Aorta (tissue), 5 donors: ENCODE data around the gene SCML1. TPM values are rescaled to one million over a fixed set of nuclear protein-coding genes. Genes with fewer than 3 reads are reported as not detected.

ENCODE experiments used
- ATAC-seq: fragments of 200-7000 bp; cut with Tn5 transposase; one replicate; pipeline ENCODE4 v1.9.1; 2022; ENCODE audit warnings: moderate library complexity; ENCODE audit not compliant: low FRiP score
- DNase-seq, 2 donors: peaks; one replicate each; pipeline ENCODE4 v3.0.0-alpha.2; 2020
- H3K27ac ChIP-seq, 2 donors: one replicate each; pipeline ENCODE4 v1.5.1; 2013; ENCODE audit warnings: low read length in 2 of 2, mild to moderate bottlenecking in 2 of 2, moderate library complexity in 2 of 2, control low read depth in 1 of 2, inconsistent platforms in 1 of 2, low read depth in 1 of 2
- H3K27me3 ChIP-seq, 2 donors: one replicate each; pipeline ENCODE4 v1.6.1; 2013; ENCODE audit warnings: control low read depth in 1 of 2, low read length in 1 of 2, mild to moderate bottlenecking in 1 of 2, moderate library complexity in 1 of 2; ENCODE audit not compliant: insufficient read depth in 2 of 2, control insufficient read depth in 1 of 2
- H3K36me3 ChIP-seq, 2 donors: one replicate each; pipeline ENCODE4 v1.6.1; 2013; ENCODE audit warnings: control low read depth in 1 of 2, low read length in 1 of 2, mild to moderate bottlenecking in 1 of 2; ENCODE audit not compliant: insufficient read depth in 2 of 2, control insufficient read depth in 1 of 2
- H3K4me1 ChIP-seq, 2 donors: one replicate each; pipeline ENCODE4 v1.6.1; 2013; ENCODE audit warnings: low read length in 2 of 2, control low read depth in 1 of 2, mild to moderate bottlenecking in 1 of 2, moderate library complexity in 1 of 2; ENCODE audit not compliant: insufficient read depth in 2 of 2, control insufficient read depth in 1 of 2
- H3K4me3 ChIP-seq, 2 donors: one replicate each; pipeline ENCODE4 v1.5.1; 2013; ENCODE audit warnings: low read length in 2 of 2, control low read depth in 1 of 2, mild to moderate bottlenecking in 1 of 2
- H3K9me3 ChIP-seq: one replicate; pipeline ENCODE4 v1.6.1; 2013; ENCODE audit warnings: mild to moderate bottlenecking, low read length; ENCODE audit not compliant: control insufficient read depth
- WGBS, 2 donors: extraction: QIAGEN DNeasy Blood & Tissue Kit; methylation state at CpG; one replicate each; pipeline ENCODE4 v1.1.7; 2013; 5-methylcytosine and 5-hydroxymethylcytosine counted together
- intact Hi-C, 2 donors: fragments of 100-400 bp; cut with DNase I; formaldehyde crosslinking; loops; one replicate each; pipeline versions ENCODE4 v1.14.2 to v1.15.0; 2022
- long read RNA-seq, 2 donors: library from polyadenylated mRNA; unstranded; transcript quantifications; one replicate each; pipeline ENCODE4 v2.0.0, GENCODE V29; 2020 to 2021
- polyA plus RNA-seq, 2 donors: library from polyadenylated mRNA; stranded (reverse); fragments of 200-250 nt; gene quantifications; one replicate each; pipeline ENCODE4 v1.2.3, GENCODE V29; 2013
- total RNA-seq, 2 donors: library from RNA; stranded (reverse); fragmentation: NEBNext Ultra II Directional; extraction: Animal tissue kit (Norgen Biotek cat#: 25700); gene quantifications; one replicate each; pipeline ENCODE4 v1.2.1, GENCODE V29; 2021
- donor health status: healthy with polysubstance abuse.
- donor health status: Bipolar disorder and iron deficiency.
- donor health status: DM: no; HTN: no; CAD: no.
- donor health status: DM: no; HTN: no; CAD: no.
- donor health status: DM: yes; HTN: yes; CAD: no.

SCML1 gene, protein sequence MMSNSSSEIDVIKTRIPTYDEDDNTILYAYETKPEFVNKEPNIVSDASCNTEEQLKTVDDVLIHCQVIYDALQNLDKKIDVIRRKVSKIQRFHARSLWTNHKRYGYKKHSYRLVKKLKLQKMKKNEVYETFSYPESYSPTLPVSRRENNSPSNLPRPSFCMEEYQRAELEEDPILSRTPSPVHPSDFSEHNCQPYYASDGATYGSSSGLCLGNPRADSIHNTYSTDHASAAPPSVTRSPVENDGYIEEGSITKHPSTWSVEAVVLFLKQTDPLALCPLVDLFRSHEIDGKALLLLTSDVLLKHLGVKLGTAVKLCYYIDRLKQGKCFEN
- total RNA-seq: 10 to 100 TPM; 13.0 to 16.0 TPM
- 10 to 100 TPM in 1 of 2 donors, 1 to 10 TPM in 1; 5.3 to 14.1 TPM for polyA plus RNA-seq
- long read RNA-seq, donor 1, transcript SCML1-203 (6 exons, 2,679 nt): major isoform, 6 of 46 reads
- long read RNA-seq, donor 1, transcript SCML1-204 (6 exons, 2,704 nt): minor isoform, 5 of 46 reads
- long read RNA-seq, donor 1, partial matches to known transcripts: 0 of 46 reads
- long read RNA-seq, donor 1, other reads (novel, unspliced or antisense): 35 of 46 reads
- long read RNA-seq, donor 2, partial matches to known transcripts: 1 of 6 reads
- long read RNA-seq, donor 2, other reads (novel, unspliced or antisense): 5 of 6 reads

DNA sequence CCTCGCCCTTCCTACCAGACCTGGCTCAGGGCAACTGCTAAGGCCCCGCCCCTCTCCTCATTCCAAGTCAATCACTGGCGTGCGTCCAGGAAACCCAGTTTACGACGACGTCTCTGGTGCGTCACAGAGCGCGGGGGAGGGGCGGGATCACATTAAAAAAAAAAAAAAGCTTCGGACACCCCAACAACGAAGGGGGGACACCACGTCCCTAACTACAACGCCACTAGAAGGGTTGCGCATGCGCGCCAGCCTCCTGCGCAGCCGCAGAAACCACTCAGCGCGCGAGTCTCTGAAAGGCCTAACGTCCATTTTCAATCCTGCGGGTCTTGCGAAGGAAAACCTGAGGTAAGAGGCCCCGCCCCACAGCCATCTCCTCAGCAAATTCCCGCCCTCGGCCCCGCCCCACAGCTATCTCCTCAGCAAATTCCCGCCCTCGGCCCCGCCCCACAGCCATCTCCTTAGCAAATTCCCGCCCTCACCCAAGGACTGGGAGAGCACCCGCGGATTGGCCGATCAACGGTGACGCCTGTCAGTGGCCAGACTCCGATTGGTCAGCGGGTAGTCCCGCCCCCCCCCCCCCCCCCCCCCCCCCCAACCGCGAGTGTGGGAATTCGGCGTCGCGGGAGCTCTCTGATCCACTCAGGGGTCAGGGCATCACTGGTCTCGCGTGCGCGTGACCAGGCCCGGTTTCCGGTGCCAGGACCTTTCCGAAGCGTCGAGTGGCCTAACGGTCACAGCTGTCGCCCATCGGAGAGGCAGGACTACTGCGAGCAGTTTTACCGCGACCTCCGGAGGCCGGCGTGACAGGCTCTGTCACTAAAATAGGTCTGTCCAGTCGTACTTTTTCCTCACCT lies at the start of gene SCML1:
TSS of gene SCML1 (plus strand) at position 638 of the 854 bp plus-strand sequence. CDS start 6,694 bp downstream, outside the sequence.
- Histone ChIP-seq H3K9me3 (no peaks in the 10 kb centered on the region), H3K27ac (peak within 1 kb of the TSS in 1 of 2 donors; percentile 83), H3K27me3 (no peaks in the 10 kb centered on the region), H3K36me3 (no peaks in the 10 kb centered on the region), H3K4me3 (peak within 1 kb of the TSS; percentile 41 to 72), H3K4me1 (no peaks in the 10 kb centered on the region)
- intact Hi-C loops: loop anchor here in 1 of 2 donors (5.0 kb wide), 1 partner anchor 660 kb away; no protein-coding TSS in a partner anchor
- WGBS, 2 donors: 1 to 39% methylated on average over 66 to 67 of the region's 67 CpGs
- DNase-seq (peak; percentile 98), ATAC-seq (peak; percentile 95)

DNA sequence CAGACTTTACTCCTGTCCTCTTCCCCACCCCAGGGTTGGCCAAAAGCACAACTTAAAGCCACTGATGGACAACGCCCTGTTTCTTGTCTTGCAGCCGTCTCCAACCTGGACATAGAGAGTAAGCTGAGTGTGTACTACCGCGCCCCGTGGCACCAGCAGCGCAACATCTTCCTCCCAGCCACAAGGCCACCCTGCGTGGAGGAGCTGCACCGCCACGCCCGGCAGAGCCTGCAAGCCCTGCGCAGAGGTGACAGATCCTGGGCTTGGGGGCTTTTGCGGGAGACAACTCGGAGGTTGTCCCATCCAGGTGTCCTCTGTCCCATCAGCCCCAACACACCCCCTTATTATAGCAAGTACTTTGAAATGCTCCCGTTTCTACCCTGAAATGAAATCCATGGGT lies 49.6 kb upstream of the SCML1 start:
- DNase-seq (no peak), ATAC-seq (no peak)
- H3K4me1 ChIP-seq: peaks cover 0 to 2% of the 10 kb centered on the region in 2 donors
- no peak overlapping the region for H3K27ac ChIP-seq
- WGBS, 2 donors: 91 to 96% methylated on average over 14 of the region's 14 CpGs
- no peaks in the 10 kb centered on the region for H3K27me3 ChIP-seq
- no peaks in the 10 kb centered on the region for H3K9me3 ChIP-seq
- H3K36me3 ChIP-seq: no peaks in the 10 kb centered on the region
- intact Hi-C loops: loop anchor here in 1 of 2 donors (5.0 to 10.0 kb wide), 2 partner anchors 95 to 163 kb away; no protein-coding TSS in a partner anchor
- no peak overlapping the region for H3K4me3 ChIP-seq

DNA sequence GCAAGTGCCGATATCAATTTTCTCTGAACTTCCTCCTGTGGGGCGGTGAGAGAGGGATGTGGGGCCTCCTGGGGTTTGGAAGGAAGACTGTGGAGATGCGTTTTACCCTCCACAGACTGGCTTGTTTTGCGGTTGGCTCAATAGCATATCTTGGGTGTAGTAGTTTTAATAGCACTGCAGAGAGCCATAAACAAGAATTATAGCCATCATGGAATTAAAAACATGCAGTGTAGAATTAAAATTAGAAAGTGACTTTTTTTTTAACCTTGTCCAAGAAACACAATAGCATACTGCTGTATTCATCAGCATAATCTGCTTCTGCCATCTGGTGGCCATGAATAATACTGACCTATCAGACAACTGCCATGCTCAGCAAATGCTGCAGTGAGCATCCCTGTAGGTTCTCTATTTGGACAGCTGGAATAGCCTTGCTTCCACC lies 47.3 kb upstream of the SCML1 start:
- DNase-seq (no peak), ATAC-seq (peak; percentile 89)
- no peaks in the 10 kb centered on the region for H3K27me3 ChIP-seq
- H3K9me3 ChIP-seq: no peaks in the 10 kb centered on the region
- no peaks in the 10 kb centered on the region for H3K36me3 ChIP-seq
- intact Hi-C loops: loop anchor here (2.0 to 10.0 kb wide), 4 partner anchors 98 to 447 kb away; partner anchors contain the start of gene NHS (in 1 of the 2)
- H3K4me3 ChIP-seq: no peak overlapping the region
- WGBS, 2 donors: 2 to 18% methylated on average over 4 of the region's 4 CpGs
- H3K4me1 ChIP-seq: no peaks in the 10 kb centered on the region
- no peak overlapping the region for H3K27ac ChIP-seq

DNA sequence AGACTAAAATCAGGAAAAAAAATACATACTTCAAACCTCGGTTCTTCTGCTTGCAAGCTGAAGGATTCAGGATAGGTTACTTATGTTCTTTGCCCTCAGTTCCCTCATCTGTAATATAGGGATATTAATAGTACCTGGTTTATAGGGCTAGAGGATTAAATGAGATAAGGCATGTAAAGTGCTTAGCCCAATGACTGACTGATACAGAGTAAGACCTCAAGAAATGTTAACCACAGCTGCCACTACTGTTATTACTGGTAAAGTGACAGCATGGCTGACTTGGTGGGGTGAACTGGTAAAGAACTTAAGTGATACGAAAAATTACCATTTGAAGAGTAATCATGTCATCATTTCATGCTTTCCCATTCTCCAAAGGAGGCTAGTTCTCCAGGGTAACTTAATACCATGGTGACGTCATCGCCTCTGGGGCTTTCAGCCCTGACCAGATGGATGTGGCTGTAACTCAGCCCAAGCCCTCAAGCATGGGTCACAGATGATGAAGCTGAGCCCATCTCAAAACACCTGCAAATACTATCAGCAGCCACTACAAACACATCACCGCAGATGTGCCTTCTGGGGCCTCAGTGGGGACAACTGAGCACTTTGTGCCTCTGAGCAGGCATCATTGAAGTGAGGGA lies 44.5 kb upstream of the SCML1 start:
- Histone ChIP-seq H3K4me3 (no peak overlapping the region), H3K36me3 (no peaks in the 10 kb centered on the region), H3K27me3 (no peaks in the 10 kb centered on the region), H3K9me3 (no peaks in the 10 kb centered on the region), H3K27ac (no peak overlapping the region), H3K4me1 (no peaks in the 10 kb centered on the region)
- no peak for DNase-seq
- intact Hi-C loops: loop anchor here in 1 of 2 donors (5.0 kb wide), 1 partner anchor 101 kb away; no protein-coding TSS in a partner anchor
- 58 to 69% methylated on average over 5 of the region's 5 CpGs for WGBS, 2 donors
- no peak for ATAC-seq

DNA sequence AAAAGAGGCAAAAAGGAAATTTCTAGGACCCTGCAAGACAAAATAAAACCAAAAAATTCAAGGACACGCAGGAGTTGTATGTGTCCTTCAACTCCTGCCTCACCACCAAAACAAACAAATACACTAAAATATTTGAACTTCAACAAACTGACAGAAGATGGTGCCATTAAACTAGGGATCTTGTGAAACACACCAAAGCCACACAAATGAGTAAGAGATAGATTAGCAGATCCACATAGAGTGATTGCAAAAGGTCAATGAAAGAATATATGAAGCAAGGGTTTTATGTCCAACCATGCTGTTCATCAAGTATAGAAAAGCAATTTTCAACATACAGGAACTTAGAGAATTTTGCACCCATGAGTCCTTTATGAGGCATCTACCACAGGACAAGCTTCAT lies 40.1 kb upstream of the SCML1 start:
- intact Hi-C loops: no loop called here
- Histone ChIP-seq H3K27ac (no peak overlapping the region), H3K9me3 (no peaks in the 10 kb centered on the region), H3K36me3 (no peaks in the 10 kb centered on the region), H3K4me3 (no peak overlapping the region), H3K4me1 (no peaks in the 10 kb centered on the region), H3K27me3 (no peaks in the 10 kb centered on the region)
- 76 to 81% methylated on average over 1 of the region's 1 CpG for WGBS, 2 donors
- DNase-seq: no peak
- ATAC-seq: no peak

DNA sequence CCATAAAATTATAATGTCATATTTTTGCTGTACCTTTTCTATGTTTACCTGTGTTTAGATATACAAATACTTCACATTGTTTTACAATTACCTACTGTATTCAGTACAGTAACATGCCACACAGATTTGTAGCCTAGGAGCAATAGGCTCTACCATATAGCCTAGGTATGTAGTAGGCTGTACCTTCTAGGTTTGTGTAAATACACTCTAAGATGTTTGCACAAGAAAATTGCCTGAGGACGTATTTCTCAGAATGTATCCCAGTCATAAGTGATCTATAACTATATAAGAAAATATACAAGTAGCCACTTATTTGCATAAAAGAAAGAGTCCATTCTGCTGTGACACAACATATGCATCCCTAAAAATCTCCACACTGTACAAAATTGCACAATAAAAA lies 36.3 kb upstream of the SCML1 start:
- Histone ChIP-seq H3K4me1 (no peaks in the 10 kb centered on the region), H3K36me3 (no peaks in the 10 kb centered on the region)
- intact Hi-C loops: no loop called here

DNA sequence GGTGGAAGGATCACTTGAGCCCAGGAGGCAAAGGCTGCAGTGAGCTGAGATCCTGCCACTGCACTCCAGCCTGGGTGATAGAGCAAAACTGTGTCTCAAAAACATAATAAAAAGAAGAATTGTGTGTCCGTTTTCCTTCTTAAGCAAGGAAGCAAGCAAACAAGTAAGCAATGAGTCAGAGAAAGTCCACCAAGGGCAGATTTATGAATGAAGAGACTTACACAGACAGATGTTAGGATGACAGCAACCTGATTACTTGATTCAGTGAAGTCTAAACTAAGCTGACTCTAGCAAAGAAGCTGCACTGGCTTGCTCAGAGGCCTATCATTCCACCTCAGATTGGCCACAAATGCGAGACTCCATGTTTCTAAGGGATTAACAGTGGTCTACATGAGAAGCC lies 34.1 kb upstream of the SCML1 start:
- Histone ChIP-seq H3K27me3 (no peaks in the 10 kb centered on the region), H3K4me3 (no peak overlapping the region), H3K4me1 (no peaks in the 10 kb centered on the region), H3K36me3 (no peaks in the 10 kb centered on the region), H3K9me3 (no peaks in the 10 kb centered on the region), H3K27ac (no peak overlapping the region)
- intact Hi-C loops: no loop called here
- WGBS, 2 donors: 72 to 96% methylated on average over 2 of the region's 2 CpGs
- ATAC-seq (no peak), DNase-seq (no peak)

More for the DNA sequence above, 36.3 kb upstream of the SCML1 start:
- H3K27ac ChIP-seq: no peak overlapping the region
- no peaks in the 10 kb centered on the region for H3K9me3 ChIP-seq
- ATAC-seq (no peak), DNase-seq (no peak)
- no peaks in the 10 kb centered on the region for H3K27me3 ChIP-seq
- WGBS, 2 donors: 68 to 90% methylated on average over 1 of the region's 1 CpG
- H3K4me3 ChIP-seq: no peak overlapping the region

DNA sequence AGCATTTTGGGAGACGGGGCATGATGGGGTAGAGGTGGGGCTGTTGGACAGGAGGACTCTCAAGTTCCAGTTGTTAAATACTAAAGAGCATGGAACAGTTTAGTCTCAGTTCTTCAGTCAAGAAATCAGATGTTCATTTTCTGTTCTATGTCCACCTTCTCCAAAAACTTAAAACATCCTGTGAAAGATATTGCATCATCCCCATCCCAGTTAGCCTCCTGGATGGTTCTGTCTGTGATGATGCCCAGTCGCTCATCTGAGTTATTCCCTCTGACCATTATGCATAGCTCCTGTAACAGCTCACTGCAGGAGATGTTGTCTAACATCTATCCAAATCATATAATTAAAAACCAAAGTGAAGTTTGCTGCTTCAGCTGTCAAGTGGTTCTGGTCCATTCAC lies 32.1 kb upstream of the SCML1 start:
- no peak overlapping the region for H3K27ac ChIP-seq
- H3K9me3 ChIP-seq: no peaks in the 10 kb centered on the region
- no peaks in the 10 kb centered on the region for H3K36me3 ChIP-seq
- H3K4me1 ChIP-seq: no peaks in the 10 kb centered on the region
- H3K27me3 ChIP-seq: no peaks in the 10 kb centered on the region
- intact Hi-C loops: no loop called here
- no peak overlapping the region for H3K4me3 ChIP-seq
- 82 to 97% methylated on average over 2 of the region's 2 CpGs for WGBS, 2 donors
- DNase-seq (no peak), ATAC-seq (no peak)
